Measurements from ENCODE around the gene SLC4A11.

- no peak for TF ChIP-seq CTCF (IDR thresholded peaks at IDR 0.05; ENCODE audit: insufficient read depth, low read length)
- no peak for TF ChIP-seq SPI1 (IDR thresholded peaks at IDR 0.05; ENCODE audit: borderline replicate concordance, low read depth)
- no peak for TF ChIP-seq POLR2AphosphoS5 (IDR thresholded peaks at IDR 0.05; ENCODE audit: low read depth)
- TF ChIP-seq GABPA (IDR thresholded peaks at IDR 0.05; ENCODE audit: low read depth), result no peak
Observed at GRCh38 chr20:3193806-3194616, 45.0 kb downstream of the SLC4A11 start.
